SK-N-SH treated with all-trans-retinoic acid at 6 μM for 48 hours (cell line): ENCODE measurements around the gene RIN3.

ENCODE experiments used
- ATAC-seq: fragments of 200-7000 bp; cut with Tn5 transposase; 3 replicates; pipeline ENCODE4 v1.9.1; 2020; ENCODE audit warnings: mild to moderate bottlenecking, moderate library complexity
- ARNTL ChIP-seq: fragments of 450-650 bp; formaldehyde crosslinking; IDR thresholded peaks from 2 replicates; pipeline ENCODE4 v1.5.0; 2020; ENCODE audit warnings: low read depth, mild to moderate bottlenecking, moderate library complexity, borderline replicate concordance
- BACH2 ChIP-seq: fragments of 250-450 bp; sonication (Bioruptor Pico); IDR thresholded peaks from 2 replicates; pipeline ENCODE4 v1.9.0; 2021; ENCODE audit warnings: mild to moderate bottlenecking, borderline replicate concordance
- CSDC2 ChIP-seq: fragments of 250-450 bp; sonication (Bioruptor Pico); IDR thresholded peaks from 2 replicates; pipeline ENCODE4 v1.5.0; 2020; ENCODE audit warnings: mild to moderate bottlenecking, moderate library complexity
- ESRRG ChIP-seq: fragments of 250-450 bp; sonication (Bioruptor Pico); IDR thresholded peaks from 2 replicates; pipeline ENCODE4 v1.6.1; 2021; ENCODE audit warnings: mild to moderate bottlenecking
- GLIS3 ChIP-seq: fragments of 250-450 bp; sonication (Bioruptor Pico); IDR thresholded peaks from 2 replicates; pipeline ENCODE4 v1.5.0; 2020; ENCODE audit warnings: mild to moderate bottlenecking, moderate library complexity
- ISL1 ChIP-seq: fragments of 250-450 bp; sonication (Bioruptor Pico); IDR thresholded peaks from 2 replicates; pipeline ENCODE4 v2.1.2; 2022; ENCODE audit warnings: mild to moderate bottlenecking, moderate library complexity
- OSR1 ChIP-seq: fragments of 250-450 bp; sonication (Bioruptor Pico); IDR thresholded peaks from 2 replicates; pipeline ENCODE4 v1.8.0; 2022; ENCODE audit warnings: moderate library complexity, mild to moderate bottlenecking, inconsistent platforms
- PATZ1 ChIP-seq: fragments of 250-450 bp; sonication (Bioruptor Pico); IDR thresholded peaks from 2 replicates; pipeline ENCODE4 v1.8.0; 2020; ENCODE audit warnings: mild to moderate bottlenecking, moderate library complexity, borderline replicate concordance
- POU6F1 ChIP-seq: fragments of 250-450 bp; sonication (Bioruptor Pico); IDR thresholded peaks from 2 replicates; pipeline ENCODE4 v1.8.0; 2021; ENCODE audit warnings: low read depth, mild to moderate bottlenecking, moderate library complexity, borderline replicate concordance
- RARB ChIP-seq: fragments of 250-450 bp; sonication (Bioruptor Pico); IDR thresholded peaks from 2 replicates; pipeline ENCODE4 v1.8.0; 2021; ENCODE audit warnings: mild to moderate bottlenecking, moderate library complexity
- SNAI2 ChIP-seq: fragments of 250-450 bp; sonication (Bioruptor Pico); IDR thresholded peaks from 2 replicates; pipeline ENCODE4 v1.5.0; 2020; ENCODE audit warnings: mild to moderate bottlenecking, moderate library complexity
- TCF4 ChIP-seq: fragments of 250-450 bp; sonication (Bioruptor Pico); IDR thresholded peaks from 2 replicates; pipeline ENCODE4 v1.8.0; 2021; ENCODE audit warnings: mild to moderate bottlenecking, moderate library complexity, borderline replicate concordance
- TOX ChIP-seq: fragments of 250-450 bp; sonication (Bioruptor Pico); IDR thresholded peaks from 2 replicates; pipeline ENCODE4 v1.8.0; 2021; ENCODE audit warnings: mild to moderate bottlenecking, moderate library complexity, borderline replicate concordance
- TSHZ2 ChIP-seq: fragments of 250-450 bp; sonication (Bioruptor Pico); IDR thresholded peaks from 2 replicates; pipeline ENCODE4 v1.5.0; 2020; ENCODE audit warnings: mild to moderate bottlenecking, moderate library complexity
- ZC3H10 ChIP-seq: fragments of 250-450 bp; sonication (Bioruptor Pico); IDR thresholded peaks from 2 replicates; pipeline ENCODE4 v1.5.1; 2021; ENCODE audit warnings: mild to moderate bottlenecking, moderate library complexity
- ZFP3 ChIP-seq: fragments of 250-450 bp; sonication (Bioruptor Pico); IDR thresholded peaks from 2 replicates; pipeline ENCODE4 v1.5.0; 2020; ENCODE audit warnings: mild to moderate bottlenecking, moderate library complexity
- ZFP30 ChIP-seq: fragments of 450-650 bp; formaldehyde crosslinking; IDR thresholded peaks from 2 replicates; pipeline ENCODE4 v1.5.0; 2022; ENCODE audit warnings: mild to moderate bottlenecking, moderate library complexity
- ZNF565 ChIP-seq: fragments of 450-650 bp; formaldehyde crosslinking; conservative IDR thresholded peaks from 2 replicates; pipeline ENCODE4 v1.5.0; 2020; ENCODE audit warnings: low read depth, mild to moderate bottlenecking, moderate library complexity
- ZNF70 ChIP-seq: fragments of 450-650 bp; formaldehyde crosslinking; IDR thresholded peaks from 2 replicates; pipeline ENCODE4 v1.5.0; 2020; ENCODE audit warnings: mild to moderate bottlenecking, moderate library complexity
- ZNF8 ChIP-seq: fragments of 450-650 bp; formaldehyde crosslinking; IDR thresholded peaks from 2 replicates; pipeline ENCODE4 v1.5.0; 2020; ENCODE audit warnings: mild to moderate bottlenecking, moderate library complexity
- TF ChIP-seq, protein P1 (sequence below): fragments of 250-450 bp; sonication (Bioruptor Pico); IDR thresholded peaks from 2 replicates; pipeline ENCODE4 v1.5.1; 2020; ENCODE audit warnings: low read depth, mild to moderate bottlenecking, moderate library complexity
- TF ChIP-seq, protein P2 (sequence below): fragments of 250-450 bp; sonication (Bioruptor Pico); IDR thresholded peaks from 2 replicates; pipeline ENCODE4 v1.5.1; 2021; ENCODE audit warnings: mild to moderate bottlenecking, moderate library complexity

The RIN3 gene

GRCh38 chr14:92716131-92716530 is 202.6 kb downstream of the RIN3 start:
- no peak for ATAC-seq
- no peak for TF ChIP-seq GLIS3

DNA sequence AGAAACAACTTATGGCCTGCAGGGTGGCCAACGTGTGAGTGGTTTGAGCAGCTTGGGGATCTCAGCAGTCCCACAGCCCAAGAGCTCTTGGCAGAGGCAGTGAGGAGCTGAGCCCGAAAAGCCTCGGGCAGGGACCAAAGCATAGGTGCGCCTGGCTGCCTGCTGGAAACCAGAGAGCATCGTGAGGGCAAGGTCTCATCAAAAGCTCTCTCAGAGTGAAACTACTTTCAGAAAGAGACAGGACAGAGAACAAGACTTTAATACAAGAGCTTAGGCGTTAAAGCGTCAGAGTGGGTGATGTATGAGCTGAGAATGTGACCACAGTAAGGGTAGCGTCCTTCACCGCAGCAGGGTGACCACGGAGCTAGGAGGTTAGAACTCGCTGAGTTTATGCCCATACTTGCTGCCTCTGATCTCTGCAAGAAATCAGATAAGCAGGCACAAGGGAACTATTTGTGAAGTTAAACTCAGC is 204.0 kb downstream of the RIN3 start:
- no peak for ATAC-seq
- TF ChIP-seq SNAI2 (CRISPR knock-in tag) (no peak), RARB (CRISPR knock-in tag) (no peak), TSHZ2 (CRISPR knock-in tag) (no peak), ARNTL (CRISPR knock-in tag) (no peak), OSR1 (CRISPR knock-in tag) (no peak), TOX (CRISPR knock-in tag) (no peak), BACH2 (CRISPR knock-in tag) (no peak), ZNF8 (no peak), ISL1 (no peak), ZC3H10 (CRISPR knock-in tag) (no peak), PATZ1 (CRISPR knock-in tag) (no peak), ZFP3 (no peak), ZNF70 (CRISPR knock-in tag) (no peak), GLIS3 (no peak), ZFP30 (CRISPR knock-in tag) (no peak)
- TF ChIP-seq, protein P1, sequence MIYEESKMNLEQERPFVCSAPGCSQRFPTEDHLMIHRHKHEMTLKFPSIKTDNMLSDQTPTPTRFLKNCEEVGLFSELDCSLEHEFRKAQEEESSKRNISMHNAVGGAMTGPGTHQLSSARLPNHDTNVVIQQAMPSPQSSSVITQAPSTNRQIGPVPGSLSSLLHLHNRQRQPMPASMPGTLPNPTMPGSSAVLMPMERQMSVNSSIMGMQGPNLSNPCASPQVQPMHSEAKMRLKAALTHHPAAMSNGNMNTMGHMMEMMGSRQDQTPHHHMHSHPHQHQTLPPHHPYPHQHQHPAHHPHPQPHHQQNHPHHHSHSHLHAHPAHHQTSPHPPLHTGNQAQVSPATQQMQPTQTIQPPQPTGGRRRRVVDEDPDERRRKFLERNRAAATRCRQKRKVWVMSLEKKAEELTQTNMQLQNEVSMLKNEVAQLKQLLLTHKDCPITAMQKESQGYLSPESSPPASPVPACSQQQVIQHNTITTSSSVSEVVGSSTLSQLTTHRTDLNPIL (CRISPR knock-in tag), result no peak
- TF ChIP-seq, all 23 proteins: peak for 0

DNA sequence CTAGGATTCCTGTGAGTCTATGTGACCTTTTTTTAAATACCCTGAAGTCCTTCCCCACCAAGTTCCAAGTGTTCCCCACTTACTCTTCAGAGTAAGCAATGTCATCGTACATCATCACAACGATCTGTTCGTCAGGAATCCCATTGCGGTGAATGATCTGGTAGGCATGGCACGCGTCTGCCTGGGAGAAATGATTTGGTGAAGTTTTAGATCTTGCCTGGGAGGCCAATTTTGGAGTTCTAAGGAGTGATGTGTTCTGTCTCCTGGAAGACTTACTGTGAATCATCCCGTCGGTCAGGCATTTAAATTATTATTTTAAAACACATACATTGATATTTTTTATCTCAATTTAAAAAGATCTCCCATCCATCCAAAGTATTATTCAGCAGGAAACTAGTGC is 205.1 kb downstream of the RIN3 start:
- ATAC-seq, result no peak
- TF ChIP-seq ZNF565 (CRISPR knock-in tag) (no peak), TCF4 (CRISPR knock-in tag) (no peak), RARB (CRISPR knock-in tag) (no peak), ISL1 (no peak), GLIS3 (no peak), CSDC2 (CRISPR knock-in tag) (no peak), ESRRG (CRISPR knock-in tag) (no peak), ZNF8 (no peak), PATZ1 (CRISPR knock-in tag) (no peak), ZFP3 (no peak), TOX (CRISPR knock-in tag) (no peak), POU6F1 (CRISPR knock-in tag) (no peak), ZC3H10 (CRISPR knock-in tag) (no peak), ARNTL (CRISPR knock-in tag) (no peak), BACH2 (CRISPR knock-in tag) (no peak)
- TF ChIP-seq, protein P2, sequence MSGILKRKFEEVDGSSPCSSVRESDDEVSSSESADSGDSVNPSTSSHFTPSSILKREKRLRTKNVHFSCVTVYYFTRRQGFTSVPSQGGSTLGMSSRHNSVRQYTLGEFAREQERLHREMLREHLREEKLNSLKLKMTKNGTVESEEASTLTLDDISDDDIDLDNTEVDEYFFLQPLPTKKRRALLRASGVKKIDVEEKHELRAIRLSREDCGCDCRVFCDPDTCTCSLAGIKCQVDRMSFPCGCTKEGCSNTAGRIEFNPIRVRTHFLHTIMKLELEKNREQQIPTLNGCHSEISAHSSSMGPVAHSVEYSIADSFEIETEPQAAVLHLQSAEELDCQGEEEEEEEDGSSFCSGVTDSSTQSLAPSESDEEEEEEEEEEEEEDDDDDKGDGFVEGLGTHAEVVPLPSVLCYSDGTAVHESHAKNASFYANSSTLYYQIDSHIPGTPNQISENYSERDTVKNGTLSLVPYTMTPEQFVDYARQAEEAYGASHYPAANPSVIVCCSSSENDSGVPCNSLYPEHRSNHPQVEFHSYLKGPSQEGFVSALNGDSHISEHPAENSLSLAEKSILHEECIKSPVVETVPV (CRISPR knock-in tag), result no peak
